ENCODE results near the gene ASGR2.
"Not testable (repeated sequence)": the region's sequence is repeated elsewhere in the genome, so short reads cannot be mapped to it uniquely, and the experiment has no call there.

Gene ASGR2

GRCh38 chr17:7097940-7098339, 16.7 kb downstream of the ASGR2 start:
- DNase-seq: no peak

- DNase-seq: no peak
Measured at GRCh38 chr17:7095625-7096024, 19.0 kb downstream of the ASGR2 start.

GRCh38 chr17:7094652-7095019, 20.0 kb downstream of the ASGR2 start:
- DNase-seq: no peak

GRCh38 chr17:7091311-7092005, 23.2 kb downstream of the ASGR2 start:
- DNase-seq: not testable (repeated sequence)

- DNase-seq: not testable (repeated sequence)
Measured at GRCh38 chr17:7089570-7089969, 25.1 kb downstream of the ASGR2 start.

- DNase-seq: not testable (repeated sequence)
Measured at GRCh38 chr17:7088442-7088841, 26.2 kb downstream of the ASGR2 start.

- no peak for DNase-seq
Measured at GRCh38 chr17:7084088-7084487, 30.5 kb downstream of the ASGR2 start.

- DNase-seq: no peak
Measured at GRCh38 chr17:7083592-7083991, 31.0 kb downstream of the ASGR2 start.

- DNase-seq: no peak
Measured at GRCh38 chr17:7081341-7082062, 33.1 kb downstream of the ASGR2 start.

- no peak for DNase-seq
Measured at GRCh38 chr17:7080456-7081041, 34.1 kb downstream of the ASGR2 start.

- DNase-seq: no peak
Measured at GRCh38 chr17:7079581-7080455, 34.8 kb downstream of the ASGR2 start, which contains the start of gene CLEC10A. Gene CLEC10A (minus strand): TSS chr17:7080251. CDS start chr17:7078812, 1,439 bp downstream.

- DNase-seq: no peak
Measured at GRCh38 chr17:7078711-7079110, 35.9 kb downstream of the ASGR2 start.

- no peak for DNase-seq
Measured at GRCh38 chr17:7077911-7078546, 36.6 kb downstream of the ASGR2 start.

GRCh38 chr17:7074931-7075330, 39.7 kb downstream of the ASGR2 start:
- DNase-seq: no peak

GRCh38 chr17:7072406-7072805, 42.2 kb downstream of the ASGR2 start:
- no peak for DNase-seq

GRCh38 chr17:7070712-7071111, 43.9 kb downstream of the ASGR2 start:
- no peak for DNase-seq

- DNase-seq: no peak
Measured at GRCh38 chr17:7068268-7068667, 46.4 kb downstream of the ASGR2 start.

GRCh38 chr17:7067198-7067597, 47.4 kb downstream of the ASGR2 start:
- no peak for DNase-seq

- no peak for DNase-seq
Measured at GRCh38 chr17:7064261-7064660, 50.4 kb downstream of the ASGR2 start.

GRCh38 chr17:7063518-7064094, 51.0 kb downstream of the ASGR2 start:
- DNase-seq: no peak

- no peak for DNase-seq
Measured at GRCh38 chr17:7060165-7060891, 54.3 kb downstream of the ASGR2 start.

Measured in cortex of kidney (tissue), 1 donor.